CD14-positive monocyte (primary cell): ENCODE measurements around the gene USP47. TPM values are rescaled to one million over a fixed set of nuclear protein-coding genes. Genes with fewer than 3 reads are reported as not detected.

Experiments used
- DNase-seq, 3 donors: peaks; one replicate each; pipeline ENCODE4 v3.0.0-alpha.2; 2011 to 2022
- H2AFZ ChIP-seq: 2 replicates; pipeline ENCODE4 v1.6.0; 2012; ENCODE audit warnings: mild to moderate bottlenecking, low read depth, low read length, inconsistent platforms; ENCODE audit not compliant: insufficient read depth, poor library complexity, severe bottlenecking
- H3K27ac ChIP-seq, 2 donors: 1 replicate in 1 of 2; 2 replicates in 1 of 2; pipeline ENCODE4 v1.5.1; 2012 to 2013; ENCODE audit warnings: low read length in 2 of 2, control low read depth in 1 of 2, inconsistent platforms in 1 of 2, low read depth in 1 of 2, mild to moderate bottlenecking in 1 of 2
- H3K27me3 ChIP-seq, 2 donors: one replicate each; pipeline versions ENCODE4 v1.6.0 to v1.6.1; 2011 to 2013; ENCODE audit warnings: low read length in 2 of 2; ENCODE audit not compliant: control insufficient read depth in 2 of 2, insufficient read depth in 2 of 2
- H3K36me3 ChIP-seq, 2 donors: replicated peaks in 1 of 2; 1 replicate in 1 of 2; 2 replicates in 1 of 2; pipeline versions ENCODE4 v1.5.1 to v1.6.1; 2012 to 2013; ENCODE audit warnings: low read length in 2 of 2, control low read depth in 1 of 2, inconsistent platforms in 1 of 2, mild to moderate bottlenecking in 1 of 2; ENCODE audit not compliant: insufficient read depth in 2 of 2, control insufficient read depth in 1 of 2
- H3K4me1 ChIP-seq, 2 donors: 1 replicate in 1 of 2; 2 replicates in 1 of 2; pipeline versions ENCODE4 v1.5.1 to v1.6.1; 2012 to 2013; ENCODE audit warnings: low read length in 2 of 2, control low read depth in 1 of 2, inconsistent platforms in 1 of 2, mild to moderate bottlenecking in 1 of 2, moderate library complexity in 1 of 2; ENCODE audit not compliant: insufficient read depth in 2 of 2, control insufficient read depth in 1 of 2
- H3K4me2 ChIP-seq: replicated peaks from 2 replicates; pipeline ENCODE3; 2012; ENCODE audit warnings: low read length, moderate library complexity, mild to moderate bottlenecking; ENCODE audit not compliant: poor library complexity, severe bottlenecking; ENCODE audit errors: extremely low read depth
- H3K4me3 ChIP-seq, 3 experiments: fragments of 200-600 bp in 1 of 3; sonication (generic) in 1 of 3; replicated peaks in 1 of 3; 1 replicate in 2 of 3; 2 replicates in 1 of 3; pipeline ENCODE4 v1.5.1; 2011 to 2013; ENCODE audit warnings: low read length in 3 of 3, mild to moderate bottlenecking in 3 of 3, control low read depth in 2 of 3, low read depth in 2 of 3, inconsistent platforms in 1 of 3, moderate library complexity in 1 of 3
- H3K79me2 ChIP-seq: 2 replicates; pipeline ENCODE4 v1.6.0; 2012; ENCODE audit warnings: mild to moderate bottlenecking, control low read depth, inconsistent platforms, low read length, moderate library complexity; ENCODE audit not compliant: insufficient read depth
- H3K9ac ChIP-seq: 2 replicates; pipeline ENCODE4 v1.6.0; 2017; ENCODE audit warnings: low read length, mild to moderate bottlenecking; ENCODE audit not compliant: insufficient read depth, poor library complexity, severe bottlenecking
- H3K9me3 ChIP-seq, 2 donors: replicated peaks in 1 of 2; 1 replicate in 1 of 2; 2 replicates in 1 of 2; pipeline versions ENCODE4 v1.5.1 to v1.6.1; 2012 to 2013; ENCODE audit warnings: low read length in 2 of 2, control low read depth in 1 of 2; ENCODE audit not compliant: control insufficient read depth in 1 of 2, insufficient read depth in 1 of 2
- H4K20me1 ChIP-seq: 2 replicates; pipeline ENCODE4 v1.6.0; 2012; ENCODE audit warnings: mild to moderate bottlenecking, low read length, control low read depth, moderate library complexity; ENCODE audit not compliant: insufficient read depth
- H3K27ac Mint-ChIP-seq, 7 donors: one replicate each; pipeline ENCODE4 v1.8.0; 2020; ENCODE audit warnings: mild to moderate bottlenecking in 7 of 7, mixed read lengths in 7 of 7, moderate library complexity in 6 of 7, inconsistent platforms in 2 of 7
- H3K27me3 Mint-ChIP-seq, 3 donors: one replicate each; pipeline ENCODE4 v1.8.0; 2021 to 2022; ENCODE audit warnings: low read depth in 3 of 3, mild to moderate bottlenecking in 3 of 3, mixed read lengths in 3 of 3, moderate library complexity in 3 of 3, inconsistent platforms in 1 of 3
- H3K36me3 Mint-ChIP-seq, 2 donors: one replicate each; pipeline ENCODE4 v1.8.0; 2020; ENCODE audit warnings: mixed read lengths in 2 of 2, inconsistent platforms in 1 of 2, mild to moderate bottlenecking in 1 of 2
- H3K4me1 Mint-ChIP-seq: one replicate; pipeline ENCODE4 v1.8.0; 2020; ENCODE audit warnings: mild to moderate bottlenecking, mixed read lengths
- H3K4me3 Mint-ChIP-seq, 2 donors: one replicate each; pipeline ENCODE4 v1.8.0; 2020; ENCODE audit warnings: mild to moderate bottlenecking in 2 of 2, mixed read lengths in 2 of 2, moderate library complexity in 1 of 2
- H3K9me3 Mint-ChIP-seq, 7 donors: one replicate each; pipeline ENCODE4 v1.8.0; 2020 to 2022; ENCODE audit warnings: mixed read lengths in 7 of 7, mild to moderate bottlenecking in 6 of 7, moderate library complexity in 6 of 7, inconsistent platforms in 2 of 7
- WGBS: methylation state at CpG from one replicate; pipeline ENCODE4 v1.1.5; 2013; ENCODE audit warnings: missing lambda C conversion rate; ENCODE audit not compliant: insufficient coverage; 5-methylcytosine and 5-hydroxymethylcytosine counted together
- intact Hi-C, 2 donors: fragments of 100-400 bp; cut with micrococcal nuclease; formaldehyde crosslinking; loops; one replicate each; pipeline versions ENCODE4 v1.15.0 to v1.15.1; 2023
- polyA plus RNA-seq, 3 donors: library from polyadenylated mRNA; depleted of rRNA in 1 of 3; unstranded in 2 of 3; stranded (reverse) in 1 of 3; fragments of 300-500 nt in 2 of 3; fragments of >200 nt in 1 of 3; fragmentation: Illumina TruSeq in 2 of 3; gene quantifications; 1 replicate in 2 of 3; 2 replicates in 1 of 3; pipeline ENCODE4 v1.2.3, GENCODE V29; 2012 to 2021
- TF ChIP-seq, protein P1 (sequence below): fragments of 200-600 bp; IDR thresholded peaks from one replicate; pipeline ENCODE4 v1.8.0; 2022; ENCODE audit warnings: antibody characterized with exemption, mild to moderate bottlenecking

The USP47 gene
- polyA plus RNA-seq, 3 donors = 8.1 to 17.5 (median 10.5) TPM

DNA sequence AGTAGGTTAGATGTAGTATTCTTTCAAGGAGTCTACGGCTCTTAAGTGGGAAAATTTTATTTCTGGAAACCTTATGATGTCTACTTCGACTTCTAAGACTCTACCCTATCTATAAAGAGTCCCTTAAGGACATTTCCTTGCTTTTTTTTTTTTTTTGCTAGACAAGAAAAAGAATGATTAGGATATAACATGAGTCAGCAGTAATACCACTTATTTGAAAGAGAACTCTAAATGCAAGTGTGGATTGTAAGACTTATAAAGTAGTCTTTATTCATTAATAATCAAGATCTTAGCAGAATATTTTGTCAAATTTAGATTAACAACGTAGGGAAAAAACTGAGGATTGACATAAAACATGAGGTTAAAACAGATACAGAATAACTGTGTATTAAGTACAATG, 95.7 kb downstream of the USP47 start:
- no peaks in the 10 kb centered on the region for H3K79me2 ChIP-seq
- H3K9me3 ChIP-seq = no peaks in the 10 kb centered on the region
- no peaks in the 10 kb centered on the region for H3K4me1 Mint-ChIP-seq
- no peak overlapping the region for H3K4me2 ChIP-seq
- no peaks in the 10 kb centered on the region for H3K4me1 ChIP-seq
- intact Hi-C loops = loop anchor here in 1 of 2 donors (10.0 kb wide), 1 partner anchor 107 kb away; no protein-coding TSS in a partner anchor
- H3K27ac Mint-ChIP-seq = no peak overlapping the region
- TF ChIP-seq, protein P1, sequence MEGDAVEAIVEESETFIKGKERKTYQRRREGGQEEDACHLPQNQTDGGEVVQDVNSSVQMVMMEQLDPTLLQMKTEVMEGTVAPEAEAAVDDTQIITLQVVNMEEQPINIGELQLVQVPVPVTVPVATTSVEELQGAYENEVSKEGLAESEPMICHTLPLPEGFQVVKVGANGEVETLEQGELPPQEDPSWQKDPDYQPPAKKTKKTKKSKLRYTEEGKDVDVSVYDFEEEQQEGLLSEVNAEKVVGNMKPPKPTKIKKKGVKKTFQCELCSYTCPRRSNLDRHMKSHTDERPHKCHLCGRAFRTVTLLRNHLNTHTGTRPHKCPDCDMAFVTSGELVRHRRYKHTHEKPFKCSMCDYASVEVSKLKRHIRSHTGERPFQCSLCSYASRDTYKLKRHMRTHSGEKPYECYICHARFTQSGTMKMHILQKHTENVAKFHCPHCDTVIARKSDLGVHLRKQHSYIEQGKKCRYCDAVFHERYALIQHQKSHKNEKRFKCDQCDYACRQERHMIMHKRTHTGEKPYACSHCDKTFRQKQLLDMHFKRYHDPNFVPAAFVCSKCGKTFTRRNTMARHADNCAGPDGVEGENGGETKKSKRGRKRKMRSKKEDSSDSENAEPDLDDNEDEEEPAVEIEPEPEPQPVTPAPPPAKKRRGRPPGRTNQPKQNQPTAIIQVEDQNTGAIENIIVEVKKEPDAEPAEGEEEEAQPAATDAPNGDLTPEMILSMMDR = no peak
- no peaks in the 10 kb centered on the region for H3K9me3 Mint-ChIP-seq
- H3K9ac ChIP-seq = no peak overlapping the region
- no peaks in the 10 kb centered on the region for H3K27me3 ChIP-seq
- H3K36me3 ChIP-seq = peaks cover 84 to 98% of the 10 kb centered on the region in 2 donors
- no peak overlapping the region for H3K4me3 Mint-ChIP-seq
- no peak overlapping the region for H3K4me3 ChIP-seq
- no peaks in the 10 kb centered on the region for H3K27me3 Mint-ChIP-seq
- H3K36me3 Mint-ChIP-seq = peaks cover 81 to 85% of the 10 kb centered on the region in 2 donors
- H4K20me1 ChIP-seq = no peaks in the 10 kb centered on the region
- H3K27ac ChIP-seq = no peak overlapping the region
- no peak for DNase-seq
- WGBS = no CpG with 5 or more reads among the region's 3 CpGs
- H2AFZ ChIP-seq = no peak overlapping the region

DNA sequence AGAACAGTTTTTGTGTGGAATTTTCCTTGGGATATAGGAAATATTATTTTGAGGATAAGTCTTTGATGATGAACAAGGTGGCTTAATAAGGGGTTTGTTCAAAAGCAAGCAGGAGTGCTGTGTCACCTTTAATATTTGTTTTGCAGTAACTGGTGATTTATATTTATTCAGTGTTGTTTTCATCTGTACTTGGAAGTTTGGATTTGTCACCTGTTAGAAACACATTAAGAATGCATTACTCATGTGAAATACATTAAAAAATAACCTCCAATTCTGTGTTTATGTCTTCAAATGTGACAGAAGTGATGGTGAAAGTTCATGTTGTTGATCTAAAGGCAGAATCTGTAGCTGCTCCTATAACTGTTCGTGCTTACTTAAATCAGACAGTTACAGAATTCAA, 96.2 kb downstream of the USP47 start:
- TF ChIP-seq, protein P1 = no peak
- no peaks in the 10 kb centered on the region for H3K79me2 ChIP-seq
- no peak overlapping the region for H3K4me2 ChIP-seq
- H3K27me3 ChIP-seq = no peaks in the 10 kb centered on the region
- Mint-ChIP-seq H3K4me3 (no peak overlapping the region), H3K9me3 (no peaks in the 10 kb centered on the region), H3K4me1 (no peaks in the 10 kb centered on the region), H3K27ac (no peak overlapping the region), H3K36me3 (peaks cover 81 to 85% of the 10 kb centered on the region in 2 donors), H3K27me3 (no peaks in the 10 kb centered on the region)
- H3K4me1 ChIP-seq = no peaks in the 10 kb centered on the region
- H3K36me3 ChIP-seq = peaks cover 88 to 98% of the 10 kb centered on the region in 2 donors
- intact Hi-C loops = loop anchor here in 1 of 2 donors (10.0 kb wide), 1 partner anchor 107 kb away; no protein-coding TSS in a partner anchor
- no CpG with 5 or more reads among the region's 1 CpG for WGBS
- no peak for DNase-seq
- no peak overlapping the region for H3K9ac ChIP-seq
- no peaks in the 10 kb centered on the region for H4K20me1 ChIP-seq
- H3K4me3 ChIP-seq = no peak overlapping the region
- no peak overlapping the region for H3K27ac ChIP-seq
- no peak overlapping the region for H2AFZ ChIP-seq
- no peaks in the 10 kb centered on the region for H3K9me3 ChIP-seq
